TTC549 (cell line): ENCODE results near the gene NOL7.
A peak's percentile ranks its signal among the peaks of the same experiment; 100 is the strongest.

ENCODE experiments used
- FAIRE-seq: peaks from 2 replicates; lab custom pipeline; 2012; peaks lifted over from hg19 to GRCh38; lab: Jason Lieb, UNC

The NOL7 gene

GRCh38 chr6:13597073-13597472, 18.1 kb upstream of the NOL7 start:
- FAIRE-seq, result no peak

GRCh38 chr6:13600036-13600435, 15.1 kb upstream of the NOL7 start:
- no peak for FAIRE-seq

DNA sequence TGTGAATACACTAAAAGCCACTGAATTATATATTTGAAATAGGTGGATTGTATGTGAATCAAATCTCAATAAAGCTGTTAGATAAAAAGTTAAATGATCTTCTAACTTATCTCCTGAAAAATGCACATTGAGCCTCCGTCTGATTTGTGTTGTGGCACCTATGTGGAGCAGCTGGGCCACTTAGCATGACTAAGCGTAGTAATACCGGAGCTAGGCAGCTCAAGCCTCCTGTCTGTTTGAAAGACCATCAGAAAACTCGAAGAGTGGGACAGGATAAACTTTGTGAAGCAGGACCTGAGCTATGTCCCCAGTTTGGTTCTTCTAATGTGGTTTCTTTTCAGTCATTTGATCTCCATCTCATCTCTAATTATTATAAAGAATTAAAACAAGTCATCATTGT, 11.0 kb upstream of the NOL7 start:
- no peak for FAIRE-seq

GRCh38 chr6:13604546-13605416, 10.4 kb upstream of the NOL7 start:
- FAIRE-seq, result no peak

DNA sequence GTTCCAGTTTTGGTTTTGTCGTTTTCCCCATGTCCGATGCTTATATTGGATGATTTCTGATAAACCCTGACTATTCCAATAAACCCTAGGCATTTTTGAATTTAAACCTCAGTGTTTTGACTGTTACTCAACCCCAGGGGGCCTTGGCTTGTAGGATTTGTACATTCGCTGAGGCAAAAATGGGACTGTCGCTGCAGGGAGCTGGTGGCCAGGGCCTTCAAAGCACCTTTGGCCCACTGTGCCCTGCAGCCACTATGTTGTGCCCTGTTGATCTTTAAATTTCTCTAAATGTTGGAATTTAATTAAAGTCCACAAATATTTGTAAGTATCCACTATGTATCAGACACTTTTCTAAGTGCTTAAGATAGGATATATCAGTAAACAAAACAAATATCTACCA, 9.5 kb upstream of the NOL7 start:
- FAIRE-seq, result no peak

DNA sequence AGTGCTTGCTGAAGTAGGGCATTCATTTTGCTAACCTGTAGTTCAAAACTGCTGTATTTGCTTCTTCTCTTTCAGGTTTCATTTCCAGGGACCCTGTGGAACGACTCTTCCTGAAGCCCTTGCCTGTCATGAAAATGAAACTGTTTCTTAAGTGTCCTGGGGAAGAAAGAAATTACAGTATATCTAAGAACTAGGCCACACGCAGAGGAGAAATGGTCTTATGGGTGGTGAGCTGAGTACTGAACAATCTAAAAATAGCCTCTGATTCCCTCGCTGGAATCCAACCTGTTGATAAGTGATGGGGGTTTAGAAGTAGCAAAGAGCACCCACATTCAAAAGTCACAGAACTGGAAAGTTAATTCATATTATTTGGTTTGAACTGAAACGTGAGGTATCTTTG, 3.4 kb upstream of the NOL7 start:
- no peak for FAIRE-seq

DNA sequence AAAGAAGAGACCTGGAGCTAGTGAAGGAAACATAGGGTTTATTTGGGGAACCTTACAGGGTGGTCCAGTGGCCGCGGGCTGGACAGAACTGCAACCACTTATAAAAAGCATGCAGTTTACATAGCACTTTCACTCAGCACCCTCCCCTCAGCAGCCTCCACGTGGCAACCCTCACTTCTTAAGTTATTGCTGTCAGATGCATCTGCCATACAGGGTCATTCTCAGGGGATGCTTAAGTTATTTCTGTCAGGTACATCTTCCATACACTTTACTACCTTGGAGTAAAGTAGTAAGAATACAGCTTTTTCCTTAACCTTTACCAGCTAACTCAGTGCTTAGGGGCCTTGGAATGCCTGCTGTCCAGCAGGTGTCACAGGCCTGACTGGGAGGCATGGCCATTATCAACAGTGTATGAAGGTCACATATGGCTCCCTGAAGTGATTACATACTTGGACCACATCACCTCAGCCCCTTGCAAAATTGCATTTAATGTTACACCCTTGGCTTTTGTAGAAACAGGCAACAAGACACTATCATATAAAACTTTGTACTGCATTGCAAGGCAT, 2.0 kb upstream of the NOL7 start:
- no peak for FAIRE-seq

GRCh38 chr6:13614126-13614925, 809 bp upstream of the NOL7 start:
- no peak for FAIRE-seq

- FAIRE-seq, result no peak
These were observed 621 bp downstream of the NOL7 start for GRCh38 chr6:13615792-13616120.

DNA sequence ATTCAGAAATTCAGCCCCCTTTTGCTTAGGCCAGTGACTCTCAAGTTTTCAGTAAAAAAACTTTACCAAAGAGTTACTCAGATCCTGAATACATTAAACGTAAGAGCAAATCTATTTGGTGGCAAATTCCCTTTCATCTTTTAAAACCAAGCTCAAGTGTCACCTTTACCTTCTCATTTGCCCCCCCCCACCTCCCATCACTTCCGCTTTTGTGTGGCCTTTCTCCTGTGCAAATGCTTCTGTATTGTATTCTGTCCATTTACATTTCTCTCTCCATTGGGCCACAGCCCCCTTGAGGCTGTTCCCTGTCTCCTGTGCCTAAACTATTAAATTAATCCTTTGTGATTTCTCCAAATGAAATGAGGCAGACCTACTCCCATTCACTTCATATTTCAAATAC, 1.9 kb downstream of the NOL7 start:
- FAIRE-seq, result no peak

DNA sequence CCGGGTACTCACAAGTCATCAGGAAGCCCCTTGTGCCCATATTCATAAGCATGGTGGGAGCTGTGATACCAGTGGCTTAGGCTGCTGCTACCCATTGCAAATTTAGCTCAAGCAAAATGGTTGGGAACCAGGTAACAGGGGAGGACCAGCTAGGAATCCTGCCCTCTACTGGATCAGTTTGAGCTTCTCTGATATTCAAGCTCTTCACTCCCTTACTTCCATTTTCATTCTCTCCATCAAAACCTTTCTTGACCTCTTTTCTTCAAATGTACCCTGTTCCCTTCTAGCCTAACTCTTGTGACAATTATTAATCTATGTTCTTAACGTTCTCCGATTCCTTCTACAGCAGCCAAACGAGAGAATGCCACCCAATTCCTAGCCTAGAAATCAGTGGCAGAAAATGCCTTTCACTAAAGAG, 9.7 kb downstream of the NOL7 start:
- peak; percentile 57 for FAIRE-seq

DNA sequence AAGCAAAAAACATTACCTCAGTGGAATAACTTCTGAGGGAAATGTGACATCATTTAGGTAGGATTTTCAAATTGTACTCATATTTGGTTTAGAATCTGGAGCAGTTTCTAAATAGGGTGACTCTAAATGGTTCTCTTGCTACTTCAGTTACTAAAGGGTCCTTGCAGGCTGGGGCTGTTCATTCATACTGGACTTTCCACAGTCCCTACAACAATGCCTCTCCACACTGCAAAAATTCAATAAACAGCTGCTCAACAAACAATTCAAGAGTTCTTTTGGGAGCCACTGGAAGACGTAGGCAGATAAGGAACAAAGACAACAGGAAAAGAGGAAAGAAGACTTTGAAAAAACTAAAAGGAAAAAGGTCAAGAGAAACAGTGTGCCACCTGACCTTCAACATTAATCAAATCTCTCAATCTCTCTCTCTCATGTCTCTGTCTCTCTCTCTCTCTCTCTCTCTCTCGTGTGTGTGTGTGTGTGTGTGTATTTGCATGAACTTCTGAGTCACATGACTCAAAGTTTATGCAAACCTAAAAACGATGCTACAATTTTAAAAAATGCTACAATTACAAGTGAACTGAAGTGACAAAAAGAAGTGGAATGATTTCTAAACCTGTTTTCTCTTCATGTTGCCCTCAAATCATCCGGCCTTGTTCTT, 14.5 kb downstream of the NOL7 start:
- FAIRE-seq, result no peak

GRCh38 chr6:13630499-13630898, 15.4 kb downstream of the NOL7 start:
- no peak for FAIRE-seq

DNA sequence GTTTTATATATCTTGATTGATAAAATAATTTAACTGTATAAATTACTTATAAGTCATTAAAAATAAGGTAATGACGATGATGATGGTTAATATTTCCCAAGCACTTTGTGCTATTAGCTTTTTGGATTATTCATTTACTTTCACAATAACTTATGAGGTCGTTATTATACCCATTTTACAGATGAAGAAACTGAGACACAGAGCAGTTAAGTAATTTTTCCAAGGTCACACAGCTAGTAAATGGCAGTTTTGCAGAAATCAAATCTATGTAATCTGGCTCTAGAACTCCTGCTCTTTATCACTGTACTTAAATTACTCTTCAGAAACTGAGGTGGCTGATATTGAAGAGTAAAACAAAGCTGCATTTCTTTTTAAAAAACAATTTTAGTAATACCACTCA, 18.2 kb downstream of the NOL7 start:
- no peak for FAIRE-seq

DNA sequence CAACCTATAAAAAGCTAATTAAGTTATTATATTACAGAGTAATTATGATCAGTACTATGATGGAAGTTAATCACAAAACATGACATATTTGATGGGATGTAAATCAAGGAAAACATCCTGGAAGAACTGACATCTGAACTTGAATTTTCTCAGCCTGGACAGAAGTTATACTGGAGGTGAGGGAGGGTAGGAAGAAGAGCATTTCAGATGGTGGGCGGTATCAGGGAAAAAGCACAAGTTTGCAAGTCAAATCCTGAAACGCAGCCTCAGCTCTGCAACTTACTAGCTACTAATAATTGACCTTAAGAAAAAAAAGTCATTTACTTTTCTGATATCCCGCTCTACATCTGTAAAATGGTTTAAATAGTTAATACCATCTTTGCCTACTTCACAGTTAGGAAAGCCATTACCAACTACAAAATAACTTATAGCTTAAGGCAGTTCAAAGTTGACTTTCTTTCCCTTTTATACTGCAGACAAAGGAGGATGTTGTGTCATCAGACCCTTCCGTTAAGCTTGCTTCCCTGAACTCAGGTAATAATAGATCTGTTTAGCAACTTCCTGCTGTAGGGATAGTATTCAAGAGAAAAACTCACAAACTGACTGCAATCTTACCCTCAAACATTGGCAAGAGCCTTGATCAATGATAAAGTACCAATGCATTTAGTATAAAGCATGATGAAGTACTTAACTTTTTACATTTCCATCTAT, 21.0 kb downstream of the NOL7 start:
- FAIRE-seq, result no peak

- FAIRE-seq, result no peak
These were observed 22.9 kb downstream of the NOL7 start for GRCh38 chr6:13638014-13638413.

GRCh38 chr6:13638626-13639025, 23.5 kb downstream of the NOL7 start:
- no peak for FAIRE-seq

GRCh38 chr6:13641315-13641714, 26.2 kb downstream of the NOL7 start:
- peak; percentile 13 for FAIRE-seq

GRCh38 chr6:13643125-13643524, 28.0 kb downstream of the NOL7 start:
- no peak for FAIRE-seq

DNA sequence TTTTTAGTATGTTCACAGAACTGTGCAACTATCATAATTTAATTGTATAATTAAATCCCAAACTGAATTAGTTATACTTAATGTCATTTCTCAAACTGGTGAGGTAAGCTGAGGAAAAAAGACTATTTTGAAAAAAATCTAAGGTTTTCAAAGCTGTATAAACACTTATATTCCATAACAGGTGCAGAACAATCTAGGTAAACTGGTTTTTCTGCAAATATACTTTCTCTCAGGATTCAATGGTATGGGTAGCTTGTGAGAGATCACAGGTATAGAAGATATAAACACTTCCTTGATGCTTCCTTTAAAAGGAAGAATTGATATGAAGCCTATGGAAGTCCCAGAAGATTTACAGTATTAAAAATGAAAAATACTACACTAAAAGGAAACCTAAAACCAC, 33.7 kb downstream of the NOL7 start:
- no peak for FAIRE-seq

GRCh38 chr6:13649393-13649792, 34.3 kb downstream of the NOL7 start:
- FAIRE-seq, result no peak

DNA sequence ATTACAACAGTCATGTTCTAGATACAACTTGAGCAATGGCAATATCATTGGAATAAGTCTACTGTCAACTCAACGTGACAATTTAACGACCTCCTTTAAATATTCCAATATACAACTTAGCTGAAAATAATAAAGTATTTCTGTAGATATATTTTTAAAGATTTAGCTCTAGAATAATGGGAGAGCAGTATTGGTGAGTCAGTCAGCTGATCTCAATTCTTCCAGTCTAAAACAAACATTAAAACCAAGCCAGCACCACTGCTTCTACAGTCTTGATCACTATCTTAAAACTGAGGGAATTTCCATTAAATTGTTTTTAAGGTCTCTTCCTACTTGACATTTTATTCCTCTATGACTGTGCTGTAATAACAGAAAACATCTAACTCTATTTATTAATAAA, 38.2 kb downstream of the NOL7 start:
- no peak for FAIRE-seq
